Stimulated activated CD8-positive, alpha-beta memory T cell treated with anti-CD3 and anti-CD28 coated beads, Interleukin-12 subunit alpha, Interleukin-12 subunit beta, amount 100 ng/mL, for 4 hours (primary cell): ENCODE data around the gene TNK2.
"Not testable (repeated sequence)": the region's sequence is repeated elsewhere in the genome, so short reads cannot be mapped to it uniquely, and the experiment has no call there.

Source experiments
- DNase-seq: peaks from one replicate; pipeline ENCODE4 v3.0.0-alpha.2; 2020; ENCODE audit warnings: low read depth

The TNK2 gene

GRCh38 chr3:195821403-195822130 is 86.8 kb downstream of the TNK2 start:
- DNase-seq: no peak

DNA sequence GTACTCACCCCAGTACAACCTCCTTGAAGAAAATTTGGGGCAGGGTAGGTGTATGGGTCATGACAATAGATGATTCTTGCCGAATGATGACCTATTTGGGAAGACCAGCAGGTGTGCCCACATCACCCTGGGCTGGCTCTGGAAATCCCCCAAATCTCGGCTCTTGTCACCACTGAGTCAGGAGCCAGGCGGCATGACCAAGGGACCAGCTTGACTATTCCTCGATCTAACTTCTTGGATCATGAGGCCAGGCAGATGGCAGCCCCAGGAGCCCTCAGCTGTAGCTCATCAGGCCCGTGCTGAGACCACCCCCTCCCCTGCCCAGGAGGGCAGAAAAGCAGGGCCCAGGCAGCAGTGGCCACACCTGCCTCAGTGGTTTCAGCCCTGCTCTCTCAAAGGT is 87.5 kb downstream of the TNK2 start:
- DNase-seq: no peak

GRCh38 chr3:195820186-195820585 is 88.2 kb downstream of the TNK2 start:
- DNase-seq: no peak

- DNase-seq: no peak
These were observed 90.0 kb downstream of the TNK2 start for GRCh38 chr3:195818301-195818700.

DNA sequence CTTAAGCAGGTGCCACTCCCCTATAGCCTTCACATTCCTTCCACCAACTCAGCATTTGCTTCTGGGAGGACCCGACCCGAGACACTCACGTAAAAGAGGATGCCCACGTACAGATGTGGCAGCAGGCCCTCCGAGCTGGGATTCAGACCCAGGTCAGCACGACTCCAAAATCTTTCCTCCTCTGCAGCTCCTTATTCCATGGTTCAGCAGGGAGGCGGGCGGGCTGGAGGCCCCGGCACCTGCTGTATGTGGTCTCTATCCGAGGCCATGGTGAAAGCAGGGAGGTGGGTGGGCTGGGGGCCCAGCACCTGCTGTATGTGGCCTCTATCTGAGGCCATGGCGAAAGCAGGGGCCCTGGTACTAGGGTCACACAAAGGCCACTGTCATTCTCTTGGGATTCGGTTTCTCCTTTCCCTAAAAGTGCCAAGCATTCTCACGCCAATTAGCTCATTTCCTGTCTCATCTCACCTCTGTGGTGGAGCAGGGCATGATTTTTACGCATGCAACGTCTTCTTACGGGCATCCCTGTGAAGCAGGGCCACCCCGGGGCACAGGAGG is 90.7 kb downstream of the TNK2 start:
- DNase-seq: no peak

DNA sequence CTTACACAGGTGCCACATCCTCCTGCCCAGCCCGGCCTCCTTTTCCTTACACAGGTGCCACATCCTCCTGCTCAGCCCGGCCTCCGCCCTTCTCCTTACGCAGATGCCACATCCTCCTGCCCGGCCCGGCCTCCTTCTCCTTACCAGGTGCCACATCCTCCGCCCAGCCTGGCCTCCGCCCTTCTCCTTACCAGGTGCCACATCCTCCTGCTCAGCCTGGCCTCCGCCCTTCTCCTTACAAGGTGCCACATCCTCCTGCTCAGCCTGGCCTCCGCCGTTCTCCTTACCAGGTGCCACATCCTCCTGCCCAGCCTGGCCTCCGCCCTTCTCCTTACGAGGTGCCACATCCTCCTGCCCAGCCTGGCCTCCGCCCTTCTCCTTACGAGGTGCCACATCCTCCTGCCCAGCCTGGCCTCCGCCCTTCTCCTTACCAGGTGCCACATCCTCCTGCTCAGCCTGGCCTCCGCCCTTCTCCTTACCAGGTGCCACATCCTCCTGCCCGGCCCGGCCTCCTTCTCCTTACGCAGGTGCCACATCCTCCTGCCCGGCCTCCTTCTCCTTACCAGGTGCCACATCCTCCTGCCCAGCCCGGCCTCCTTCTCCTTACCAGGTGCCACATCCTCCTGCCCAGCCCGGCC is 92.0 kb downstream of the TNK2 start:
- not testable (repeated sequence) for DNase-seq

GRCh38 chr3:195815169-195815771 is 93.1 kb downstream of the TNK2 start:
- no peak for DNase-seq

DNA sequence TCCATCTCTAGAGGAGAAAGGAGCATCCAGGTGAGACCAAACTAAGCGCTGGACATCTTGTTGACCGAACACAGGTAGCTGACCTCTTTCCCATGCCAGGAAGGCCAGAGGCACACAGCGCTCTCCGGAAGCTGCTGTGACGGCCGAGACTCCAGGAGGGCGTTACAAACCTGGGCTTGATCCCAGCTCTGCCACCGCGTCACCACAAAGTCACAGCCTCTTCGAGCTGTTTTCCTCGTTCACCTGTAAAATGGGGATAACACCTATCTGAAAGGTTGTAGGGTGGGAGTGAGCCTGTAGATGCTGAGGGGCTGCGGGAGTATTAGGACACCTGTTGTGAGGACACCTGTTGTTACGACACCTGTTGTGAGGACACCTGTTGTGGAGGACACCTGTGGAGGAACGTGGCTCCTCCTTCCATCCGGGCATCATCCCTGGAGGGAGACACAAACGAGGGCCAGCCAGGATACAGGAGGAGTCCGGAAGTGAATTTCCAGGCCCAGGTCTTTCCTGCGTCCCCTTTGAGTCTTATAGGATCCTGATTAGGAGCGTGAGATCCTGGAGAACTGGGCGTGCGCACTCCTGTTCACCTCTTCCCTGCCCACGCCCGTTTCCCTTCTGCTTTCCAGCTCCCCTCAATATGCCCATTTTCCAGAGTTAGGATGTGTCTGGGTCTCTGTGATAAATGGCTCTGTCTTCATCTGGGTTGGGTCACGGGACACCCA is 94.3 kb downstream of the TNK2 start:
- DNase-seq: no peak
